ENCODE data around the gene MTCH2.

GRCh38 chr11:47593934-47594855, 48.2 kb downstream of the MTCH2 start, which contains the start of gene C1QTNF4:
- TF ChIP-seq CTCF (IDR thresholded peaks at IDR 0.05) (no peak), POLR2AphosphoS5 (IDR thresholded peaks at IDR 0.05; ENCODE audit: low read depth, low read length) (no peak), SIN3A (IDR thresholded peaks at IDR 0.05; ENCODE audit: borderline replicate concordance, insufficient read depth, low read depth, low read length) (no peak)
- TF ChIP-seq, protein P1, sequence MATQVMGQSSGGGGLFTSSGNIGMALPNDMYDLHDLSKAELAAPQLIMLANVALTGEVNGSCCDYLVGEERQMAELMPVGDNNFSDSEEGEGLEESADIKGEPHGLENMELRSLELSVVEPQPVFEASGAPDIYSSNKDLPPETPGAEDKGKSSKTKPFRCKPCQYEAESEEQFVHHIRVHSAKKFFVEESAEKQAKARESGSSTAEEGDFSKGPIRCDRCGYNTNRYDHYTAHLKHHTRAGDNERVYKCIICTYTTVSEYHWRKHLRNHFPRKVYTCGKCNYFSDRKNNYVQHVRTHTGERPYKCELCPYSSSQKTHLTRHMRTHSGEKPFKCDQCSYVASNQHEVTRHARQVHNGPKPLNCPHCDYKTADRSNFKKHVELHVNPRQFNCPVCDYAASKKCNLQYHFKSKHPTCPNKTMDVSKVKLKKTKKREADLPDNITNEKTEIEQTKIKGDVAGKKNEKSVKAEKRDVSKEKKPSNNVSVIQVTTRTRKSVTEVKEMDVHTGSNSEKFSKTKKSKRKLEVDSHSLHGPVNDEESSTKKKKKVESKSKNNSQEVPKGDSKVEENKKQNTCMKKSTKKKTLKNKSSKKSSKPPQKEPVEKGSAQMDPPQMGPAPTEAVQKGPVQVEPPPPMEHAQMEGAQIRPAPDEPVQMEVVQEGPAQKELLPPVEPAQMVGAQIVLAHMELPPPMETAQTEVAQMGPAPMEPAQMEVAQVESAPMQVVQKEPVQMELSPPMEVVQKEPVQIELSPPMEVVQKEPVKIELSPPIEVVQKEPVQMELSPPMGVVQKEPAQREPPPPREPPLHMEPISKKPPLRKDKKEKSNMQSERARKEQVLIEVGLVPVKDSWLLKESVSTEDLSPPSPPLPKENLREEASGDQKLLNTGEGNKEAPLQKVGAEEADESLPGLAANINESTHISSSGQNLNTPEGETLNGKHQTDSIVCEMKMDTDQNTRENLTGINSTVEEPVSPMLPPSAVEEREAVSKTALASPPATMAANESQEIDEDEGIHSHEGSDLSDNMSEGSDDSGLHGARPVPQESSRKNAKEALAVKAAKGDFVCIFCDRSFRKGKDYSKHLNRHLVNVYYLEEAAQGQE (IDR thresholded peaks at IDR 0.05; ENCODE audit: insufficient read depth in 1 of 2, low read depth in 2 of 2, low read length in 1 of 2): no peak

Measured in Panc1 (cell line).